SIG-M5 treated with dmso at 0.1 percent for 504 hours (cell line): Measurements from ENCODE around the gene METTL22.

Experiments
- DNase-seq: peaks from one replicate; lab custom pipeline; 2025; ENCODE audit not compliant: unreplicated experiment; lab: John Stamatoyannopoulos, UW

Gene METTL22

GRCh38 chr16:8591451-8591850 is 30.0 kb upstream of the METTL22 start:
- no peak for DNase-seq

- peak; percentile 7 for DNase-seq
Observed at GRCh38 chr16:8594149-8594666, 27.3 kb upstream of the METTL22 start.

- DNase-seq: no peak
Observed at GRCh38 chr16:8595783-8596182, 25.7 kb upstream of the METTL22 start.

- DNase-seq: no peak
Observed at GRCh38 chr16:8596581-8596980, 24.9 kb upstream of the METTL22 start.

GRCh38 chr16:8600144-8600775 is 21.2 kb upstream of the METTL22 start:
- DNase-seq: no peak

GRCh38 chr16:8605554-8605953 is 15.9 kb upstream of the METTL22 start:
- DNase-seq: no peak

- DNase-seq: no peak
Observed at GRCh38 chr16:8607214-8607613, 14.3 kb upstream of the METTL22 start.

GRCh38 chr16:8611122-8611521 is 10.4 kb upstream of the METTL22 start:
- no peak for DNase-seq

- DNase-seq: no peak
Observed at GRCh38 chr16:8611886-8612600, 9.5 kb upstream of the METTL22 start.

- DNase-seq: no peak
Observed at GRCh38 chr16:8614435-8615029, 7.0 kb upstream of the METTL22 start.

- no peak for DNase-seq
Observed at GRCh38 chr16:8619671-8620370, 1.7 kb upstream of the METTL22 start.

GRCh38 chr16:8620535-8620934 is 963 bp upstream of the METTL22 start:
- no peak for DNase-seq

GRCh38 chr16:8621222-8621571 is 301 bp upstream of the METTL22 start:
- no peak for DNase-seq

GRCh38 chr16:8622315-8622656 is 788 bp downstream of the METTL22 start:
- no peak for DNase-seq

- no peak for DNase-seq
Observed at GRCh38 chr16:8623634-8624033, 2.1 kb downstream of the METTL22 start.

GRCh38 chr16:8625491-8626087 is 4.1 kb downstream of the METTL22 start:
- DNase-seq: no peak

GRCh38 chr16:8626946-8627345 is 5.4 kb downstream of the METTL22 start:
- DNase-seq: no peak

GRCh38 chr16:8627456-8627855 is 6.0 kb downstream of the METTL22 start:
- no peak for DNase-seq

GRCh38 chr16:8628981-8629725 is 7.7 kb downstream of the METTL22 start:
- no peak for DNase-seq

GRCh38 chr16:8630255-8630953 is 8.9 kb downstream of the METTL22 start:
- no peak for DNase-seq
